ENCODE data around the gene MRPL52.
"Not testable (repeated sequence)": the region's sequence is repeated elsewhere in the genome, so short reads cannot be mapped to it uniquely, and the experiment has no call there.

MRPL52 gene

GRCh38 chr14:22811722-22812121 lies 18.0 kb upstream of the MRPL52 start:
- DNase-seq (ENCODE audit: low read depth): no peak

- no peak for DNase-seq (ENCODE audit: low read depth)
Observed at GRCh38 chr14:22812744-22813143, 16.9 kb upstream of the MRPL52 start.

- no peak for DNase-seq (ENCODE audit: low read depth)
Observed at GRCh38 chr14:22813145-22813544, 16.5 kb upstream of the MRPL52 start.

- DNase-seq (ENCODE audit: low read depth): no peak
Observed at GRCh38 chr14:22814373-22814772, 15.3 kb upstream of the MRPL52 start.

- no peak for DNase-seq (ENCODE audit: low read depth)
Observed at GRCh38 chr14:22814941-22815713, 14.6 kb upstream of the MRPL52 start, which contains the start of gene SLC7A7. Gene SLC7A7 (minus strand): TSS chr14:22815435. CDS start chr14:22813398, 2,037 bp downstream.

GRCh38 chr14:22819151-22819988 lies 10.3 kb upstream of the MRPL52 start:
- DNase-seq (ENCODE audit: low read depth): no peak

- DNase-seq (ENCODE audit: low read depth): no peak
Observed at GRCh38 chr14:22820731-22821130, 9.0 kb upstream of the MRPL52 start.

- no peak for DNase-seq (ENCODE audit: low read depth)
Observed at GRCh38 chr14:22821193-22822015, 8.3 kb upstream of the MRPL52 start.

- no peak for DNase-seq (ENCODE audit: low read depth)
Observed at GRCh38 chr14:22822016-22822570, 7.6 kb upstream of the MRPL52 start.

GRCh38 chr14:22822571-22823098 lies 7.1 kb upstream of the MRPL52 start:
- peak; percentile 49 for DNase-seq (ENCODE audit: low read depth)

GRCh38 chr14:22824711-22825359 lies 4.9 kb upstream of the MRPL52 start:
- no peak for DNase-seq (ENCODE audit: low read depth)

- DNase-seq (ENCODE audit: low read depth): not testable (repeated sequence)
Observed at GRCh38 chr14:22829076-22829660, 519 bp upstream of the MRPL52 start.

- no peak for DNase-seq (ENCODE audit: low read depth)
Observed at GRCh38 chr14:22830443-22831010, 840 bp downstream of the MRPL52 start.

GRCh38 chr14:22835505-22835904 lies 5.8 kb downstream of the MRPL52 start:
- DNase-seq (ENCODE audit: low read depth): no peak

- DNase-seq (ENCODE audit: low read depth): no peak
Observed at GRCh38 chr14:22836301-22837113, 6.8 kb downstream of the MRPL52 start, which contains the start of gene MMP14. Gene MMP14 (plus strand): TSS chr14:22836585. CDS start chr14:22836818, 233 bp downstream.

GRCh38 chr14:22837114-22837749 lies 7.5 kb downstream of the MRPL52 start:
- DNase-seq (ENCODE audit: low read depth): no peak

- DNase-seq (ENCODE audit: low read depth): no peak
Observed at GRCh38 chr14:22837750-22838538, 8.3 kb downstream of the MRPL52 start.

- DNase-seq (ENCODE audit: low read depth): no peak
Observed at GRCh38 chr14:22838631-22839041, 8.9 kb downstream of the MRPL52 start.
